GM12872 (cell line): ENCODE measurements around the gene RALGPS1.

Experiments
- TF ChIP-seq, protein P1 (sequence below): IDR thresholded peaks from 3 replicates; pipeline ENCODE4 v1.5.1; 2011; ENCODE audit warnings: low read depth, mild to moderate bottlenecking, low read length, moderate library complexity; ENCODE audit not compliant: insufficient read depth

RALGPS1 gene

DNA sequence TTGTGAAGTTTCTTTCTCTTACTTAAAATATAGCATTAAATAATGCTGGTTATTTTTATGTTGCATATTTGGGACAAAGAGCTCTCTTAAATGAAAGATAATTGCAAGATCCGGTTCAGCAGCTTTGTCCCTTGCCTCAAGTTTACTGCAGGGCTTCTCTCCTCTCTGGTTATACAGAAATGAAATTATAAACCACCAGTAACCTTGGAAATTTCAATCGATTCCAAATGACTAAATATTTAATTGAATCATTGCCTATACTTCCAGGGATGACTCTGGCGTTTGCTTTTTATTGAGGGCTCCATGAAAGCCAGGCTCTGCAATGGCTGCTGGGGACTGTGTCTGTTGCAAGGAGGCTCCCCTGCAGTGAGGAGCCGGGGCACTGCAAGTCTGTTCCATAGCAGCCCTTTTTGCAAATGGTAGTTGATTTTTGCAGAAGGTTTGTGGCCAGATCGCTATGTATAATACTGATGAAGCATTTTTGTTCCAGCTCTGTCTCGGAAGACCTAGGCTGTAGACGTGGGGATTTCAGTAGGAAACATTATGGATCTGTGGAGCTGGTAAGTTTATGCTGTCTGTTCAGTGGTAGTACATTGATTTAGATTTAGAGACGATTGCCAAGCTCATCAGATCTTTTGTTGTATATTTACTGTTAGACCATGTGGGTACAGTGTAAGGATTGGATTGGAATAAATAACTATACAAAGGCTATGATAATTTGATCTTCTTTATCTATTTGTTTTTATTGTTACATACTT is 350.1 kb downstream of the RALGPS1 start, which contains the start of gene GARNL3:
GARNL3 (plus strand) TSS at position 313 of the 758 bp plus-strand sequence; CDS start at position 417, 104 bp downstream.
- TF ChIP-seq, protein P1, sequence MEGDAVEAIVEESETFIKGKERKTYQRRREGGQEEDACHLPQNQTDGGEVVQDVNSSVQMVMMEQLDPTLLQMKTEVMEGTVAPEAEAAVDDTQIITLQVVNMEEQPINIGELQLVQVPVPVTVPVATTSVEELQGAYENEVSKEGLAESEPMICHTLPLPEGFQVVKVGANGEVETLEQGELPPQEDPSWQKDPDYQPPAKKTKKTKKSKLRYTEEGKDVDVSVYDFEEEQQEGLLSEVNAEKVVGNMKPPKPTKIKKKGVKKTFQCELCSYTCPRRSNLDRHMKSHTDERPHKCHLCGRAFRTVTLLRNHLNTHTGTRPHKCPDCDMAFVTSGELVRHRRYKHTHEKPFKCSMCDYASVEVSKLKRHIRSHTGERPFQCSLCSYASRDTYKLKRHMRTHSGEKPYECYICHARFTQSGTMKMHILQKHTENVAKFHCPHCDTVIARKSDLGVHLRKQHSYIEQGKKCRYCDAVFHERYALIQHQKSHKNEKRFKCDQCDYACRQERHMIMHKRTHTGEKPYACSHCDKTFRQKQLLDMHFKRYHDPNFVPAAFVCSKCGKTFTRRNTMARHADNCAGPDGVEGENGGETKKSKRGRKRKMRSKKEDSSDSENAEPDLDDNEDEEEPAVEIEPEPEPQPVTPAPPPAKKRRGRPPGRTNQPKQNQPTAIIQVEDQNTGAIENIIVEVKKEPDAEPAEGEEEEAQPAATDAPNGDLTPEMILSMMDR = no peak

DNA sequence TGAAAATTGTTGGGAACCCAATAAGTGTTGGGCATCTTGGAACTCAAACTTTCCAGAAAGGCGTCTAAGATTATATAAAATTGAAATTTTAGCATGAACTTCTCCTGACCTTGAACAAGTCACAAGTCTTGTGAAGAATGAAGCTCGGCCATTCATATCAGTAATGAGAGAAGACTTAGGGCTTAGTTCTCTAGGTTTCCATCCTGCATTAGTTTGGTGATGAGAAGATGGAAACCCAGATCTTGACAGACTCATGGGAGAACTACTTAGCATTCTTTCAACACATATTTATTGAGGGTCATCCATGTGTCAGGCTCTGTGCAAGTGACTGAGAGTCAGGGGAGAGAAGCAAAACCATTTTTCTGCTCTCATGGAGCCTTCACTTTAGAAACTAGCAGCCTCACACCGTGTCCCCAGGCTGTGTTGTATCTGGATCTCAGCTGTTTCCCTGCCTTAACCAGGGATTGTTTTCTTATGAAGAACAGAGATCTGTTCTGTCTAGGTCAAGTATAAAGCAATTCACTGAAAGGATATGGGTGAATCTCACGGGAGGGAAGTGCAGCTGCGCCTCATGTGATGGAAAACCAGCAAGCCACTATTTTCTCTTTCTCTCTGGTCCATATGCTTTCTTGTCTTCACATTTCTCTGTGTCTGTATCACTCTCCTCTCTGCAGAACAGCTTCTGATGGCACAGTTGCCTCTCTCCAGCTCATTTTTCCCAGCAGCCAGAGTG is 353.4 kb downstream of the RALGPS1 start:
- TF ChIP-seq, protein P1 = no peak

DNA sequence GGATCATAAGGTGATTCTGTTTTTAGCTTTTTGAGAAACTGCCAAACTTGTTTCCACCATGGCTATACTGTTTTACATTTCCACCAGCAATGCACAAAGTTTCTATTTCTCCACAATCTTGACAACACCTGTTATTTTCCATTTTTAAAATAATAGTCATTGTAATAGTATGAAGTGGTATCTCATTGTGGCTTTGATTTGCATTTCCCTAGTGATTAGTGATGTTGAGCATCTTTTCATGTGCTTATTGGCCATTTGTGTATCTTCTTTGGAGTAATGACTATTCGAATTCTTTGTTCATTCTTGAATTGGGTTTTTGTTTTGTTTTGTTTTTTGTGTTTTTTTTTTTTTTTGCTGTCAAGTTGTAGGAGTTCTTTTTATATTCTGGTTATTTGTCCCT is 354.9 kb downstream of the RALGPS1 start:
- TF ChIP-seq, protein P1 = no peak
